ENCODE results near the gene PITPNM3. TPM values are rescaled to one million over a fixed set of nuclear protein-coding genes. Genes with fewer than 3 reads are reported as not detected.
A peak's percentile ranks its signal among the peaks of the same experiment; 100 is the strongest.

Gene PITPNM3
- total and polyA plus RNA-seq, 4 donors: 2.0 to 12.6 (median 5.4) TPM

DNA sequence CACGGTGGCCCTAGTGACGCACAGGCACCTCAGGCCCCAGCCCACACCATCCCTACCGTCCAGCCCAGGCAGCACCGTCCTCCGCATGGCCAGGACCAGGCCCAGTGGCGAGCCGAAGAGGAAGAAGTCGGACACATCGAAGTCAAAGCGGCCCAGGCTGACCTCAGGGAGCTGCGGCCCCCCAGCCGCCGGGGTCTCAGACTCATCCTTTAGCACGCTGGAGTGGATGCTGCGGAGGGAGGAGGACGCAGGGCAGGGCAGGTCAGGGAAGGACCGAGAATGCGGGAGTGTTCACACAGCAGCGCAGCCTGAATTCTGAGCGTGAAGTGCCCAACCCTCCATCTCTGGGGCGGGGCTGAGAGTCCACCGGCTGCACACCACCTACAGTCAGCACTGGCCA is 82.0 kb downstream of the PITPNM3 start:
- peaks cover 0 to 7% (median 0%) of the 10 kb centered on the region in 4 donors for H3K36me3 ChIP-seq (ENCODE audit: control insufficient read depth in 4 of 4, insufficient read depth in 4 of 4, low read length in 4 of 4)
- WGBS, 2 donors: 91 to 92% methylated on average over 22 of the region's 22 CpGs
- no peaks in the 10 kb centered on the region for H3K27me3 ChIP-seq (ENCODE audit: control insufficient read depth in 3 of 3, insufficient read depth in 3 of 3, low read length in 2 of 3)
- no peak for ATAC-seq (ENCODE audit: insufficient read depth, low FRiP score)
- no peaks in the 10 kb centered on the region for H3K9me3 ChIP-seq (ENCODE audit: control insufficient read depth in 4 of 4, insufficient read depth in 3 of 4, low read length in 3 of 4)
- H3K4me1 ChIP-seq (ENCODE audit: control insufficient read depth in 5 of 5, insufficient read depth in 5 of 5, low read length in 5 of 5): no peaks in the 10 kb centered on the region
- H3K27ac ChIP-seq (ENCODE audit: low read depth in 1 of 2, low read length in 1 of 2): no peak overlapping the region
- no peak overlapping the region for H3K9ac ChIP-seq (ENCODE audit: insufficient read depth in 1 of 2, low read length in 2 of 2)
- no peak for DNase-seq
- TF ChIP-seq, protein P1, sequence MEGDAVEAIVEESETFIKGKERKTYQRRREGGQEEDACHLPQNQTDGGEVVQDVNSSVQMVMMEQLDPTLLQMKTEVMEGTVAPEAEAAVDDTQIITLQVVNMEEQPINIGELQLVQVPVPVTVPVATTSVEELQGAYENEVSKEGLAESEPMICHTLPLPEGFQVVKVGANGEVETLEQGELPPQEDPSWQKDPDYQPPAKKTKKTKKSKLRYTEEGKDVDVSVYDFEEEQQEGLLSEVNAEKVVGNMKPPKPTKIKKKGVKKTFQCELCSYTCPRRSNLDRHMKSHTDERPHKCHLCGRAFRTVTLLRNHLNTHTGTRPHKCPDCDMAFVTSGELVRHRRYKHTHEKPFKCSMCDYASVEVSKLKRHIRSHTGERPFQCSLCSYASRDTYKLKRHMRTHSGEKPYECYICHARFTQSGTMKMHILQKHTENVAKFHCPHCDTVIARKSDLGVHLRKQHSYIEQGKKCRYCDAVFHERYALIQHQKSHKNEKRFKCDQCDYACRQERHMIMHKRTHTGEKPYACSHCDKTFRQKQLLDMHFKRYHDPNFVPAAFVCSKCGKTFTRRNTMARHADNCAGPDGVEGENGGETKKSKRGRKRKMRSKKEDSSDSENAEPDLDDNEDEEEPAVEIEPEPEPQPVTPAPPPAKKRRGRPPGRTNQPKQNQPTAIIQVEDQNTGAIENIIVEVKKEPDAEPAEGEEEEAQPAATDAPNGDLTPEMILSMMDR (IDR thresholded peaks at IDR 0.05; ENCODE audit: control extremely low read depth, extremely low read depth): no peak
- no peak overlapping the region for H3K4me3 ChIP-seq

DNA sequence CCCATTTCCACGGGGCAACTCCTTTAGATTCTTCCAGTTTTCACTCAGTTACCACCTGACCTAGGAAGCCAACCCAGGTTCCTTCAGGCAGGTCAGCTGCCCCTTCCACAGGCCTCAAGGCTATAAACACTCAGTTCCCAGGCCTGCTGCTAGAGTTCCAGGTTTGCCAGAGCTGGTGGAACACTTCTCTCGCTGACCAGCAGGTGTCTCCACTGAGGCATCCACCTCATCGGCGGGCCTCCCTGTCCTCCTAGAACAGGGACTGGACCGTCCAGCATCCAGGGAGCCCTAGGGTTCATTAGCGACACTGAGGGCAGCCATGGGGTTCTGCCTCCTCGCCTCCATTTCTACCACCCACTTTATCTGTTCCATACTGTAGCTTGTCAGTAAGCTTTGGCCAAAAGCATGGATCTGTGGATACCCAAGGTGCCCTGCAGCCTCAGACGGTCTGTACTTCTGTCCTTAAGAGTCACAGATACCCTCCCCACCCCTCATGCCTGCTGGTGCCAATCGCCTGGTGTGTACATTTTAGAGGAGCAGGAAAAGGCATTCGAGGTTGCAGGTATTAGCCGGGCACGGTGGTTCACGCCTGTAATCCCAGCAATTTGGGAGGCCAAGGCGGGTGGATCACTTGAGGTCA is 83.1 kb downstream of the PITPNM3 start:
- 48% methylated on average over 14 of the region's 14 CpGs for WGBS, 2 donors
- peak; percentile 85 for ATAC-seq (ENCODE audit: insufficient read depth, low FRiP score)

DNA sequence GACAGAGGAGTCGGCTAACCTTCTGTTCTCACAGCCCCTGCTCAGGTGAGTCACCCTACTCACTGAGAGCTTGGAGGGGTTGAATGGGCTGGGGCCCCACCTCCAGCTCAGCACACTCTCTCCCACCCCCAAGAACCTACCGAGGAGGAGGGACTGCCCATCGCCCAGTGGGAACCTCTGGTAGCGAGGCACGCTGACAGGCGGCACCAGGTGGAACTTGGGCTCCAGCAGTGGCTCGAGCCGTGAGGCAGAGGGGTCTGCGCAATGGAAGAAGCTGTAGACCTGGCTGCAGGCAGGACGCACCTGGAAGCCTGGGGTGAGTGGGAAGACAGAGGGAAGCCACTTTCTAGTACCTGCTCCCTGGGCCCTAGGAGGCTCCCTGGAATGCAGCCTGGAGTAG is 83.8 kb downstream of the PITPNM3 start:
- Histone ChIP-seq H3K4me1 (ENCODE audit: control insufficient read depth in 5 of 5, insufficient read depth in 5 of 5, low read length in 5 of 5) (no peaks in the 10 kb centered on the region), H3K9ac (ENCODE audit: insufficient read depth in 1 of 2, low read length in 2 of 2) (no peak overlapping the region), H3K36me3 (ENCODE audit: control insufficient read depth in 4 of 4, insufficient read depth in 4 of 4, low read length in 4 of 4) (peaks cover 0 to 7% (median 0%) of the 10 kb centered on the region in 4 donors), H3K9me3 (ENCODE audit: control insufficient read depth in 4 of 4, insufficient read depth in 3 of 4, low read length in 3 of 4) (no peaks in the 10 kb centered on the region), H3K27me3 (ENCODE audit: control insufficient read depth in 3 of 3, insufficient read depth in 3 of 3, low read length in 2 of 3) (no peaks in the 10 kb centered on the region), H3K27ac (ENCODE audit: low read depth in 1 of 2, low read length in 1 of 2) (no peak overlapping the region), H3K4me3 (no peak overlapping the region)
- DNase-seq (no peak), ATAC-seq (ENCODE audit: insufficient read depth, low FRiP score) (no peak)
- TF ChIP-seq, protein P1 (IDR thresholded peaks at IDR 0.05; ENCODE audit: control extremely low read depth, extremely low read depth): no peak
- WGBS, 2 donors: 93 to 96% methylated on average over 10 of the region's 10 CpGs

More for the DNA sequence above, 83.1 kb downstream of the PITPNM3 start:
- H3K9me3 ChIP-seq (ENCODE audit: control insufficient read depth in 4 of 4, insufficient read depth in 3 of 4, low read length in 3 of 4): no peaks in the 10 kb centered on the region
- H3K27me3 ChIP-seq (ENCODE audit: control insufficient read depth in 3 of 3, insufficient read depth in 3 of 3, low read length in 2 of 3): no peaks in the 10 kb centered on the region
- peak; percentile 75 to 81 (median 78) for DNase-seq
- TF ChIP-seq, protein P1 (IDR thresholded peaks at IDR 0.05; ENCODE audit: control extremely low read depth, extremely low read depth): peak; percentile 70
- no peak overlapping the region for H3K9ac ChIP-seq (ENCODE audit: insufficient read depth in 1 of 2, low read length in 2 of 2)
- no peak overlapping the region for H3K4me3 ChIP-seq
- H3K27ac ChIP-seq (ENCODE audit: low read depth in 1 of 2, low read length in 1 of 2): no peak overlapping the region
- no peaks in the 10 kb centered on the region for H3K4me1 ChIP-seq (ENCODE audit: control insufficient read depth in 5 of 5, insufficient read depth in 5 of 5, low read length in 5 of 5)
- H3K36me3 ChIP-seq (ENCODE audit: control insufficient read depth in 4 of 4, insufficient read depth in 4 of 4, low read length in 4 of 4): peaks cover 0 to 7% (median 0%) of the 10 kb centered on the region in 4 donors
